Esophagus squamous epithelium (tissue), 5 donors: ENCODE data around the gene UVRAG. TPM values are rescaled to one million over a fixed set of nuclear protein-coding genes. Genes with fewer than 3 reads are reported as not detected.
"Not testable (repeated sequence)": the region's sequence is repeated elsewhere in the genome, so short reads cannot be mapped to it uniquely, and the experiment has no call there.

Experiments
- DNase-seq: peaks from one replicate; lab custom pipeline; 2025; lab: John Stamatoyannopoulos, UW
- H3K27ac ChIP-seq, 4 donors: fragments of 200-600 bp; sonication (generic); one replicate each; pipeline ENCODE4 v1.5.1; 2016 to 2019; ENCODE audit warnings: mild to moderate bottlenecking in 1 of 4
- H3K27me3 ChIP-seq, 4 donors: fragments of 200-600 bp; sonication (generic); 1 replicate in 3 of 4; 2 replicates in 1 of 4; pipeline versions ENCODE4 v1.5.1 to v1.6.0; 2017 to 2021; ENCODE audit warnings: antibody characterized with exemption in 1 of 4
- H3K36me3 ChIP-seq, 3 donors: fragments of 200-600 bp; sonication (generic); one replicate each; pipeline ENCODE4 v1.5.1; 2016 to 2019
- H3K4me1 ChIP-seq, 3 donors: fragments of 200-600 bp; sonication (generic); one replicate each; pipeline ENCODE4 v1.5.1; 2017 to 2019
- H3K4me3 ChIP-seq, 4 donors: fragments of 200-600 bp; sonication (generic); 1 replicate in 3 of 4; 2 replicates in 1 of 4; pipeline ENCODE4 v1.5.1; 2016 to 2019; ENCODE audit warnings: mild to moderate bottlenecking in 2 of 4, moderate library complexity in 1 of 4
- H3K9me3 ChIP-seq, 3 donors: fragments of 200-600 bp; sonication (generic); one replicate each; pipeline ENCODE4 v1.5.1; 2016 to 2019
- POLR2A ChIP-seq, 4 donors: fragments of 450-650 bp; IDR thresholded peaks; one replicate each; pipeline ENCODE4 v1.6.1; 2017; ENCODE audit warnings: antibody characterized with exemption in 4 of 4, mild to moderate bottlenecking in 4 of 4, moderate library complexity in 3 of 4
- WGBS, 2 donors: methylation state at CpG; one replicate each; pipeline ENCODE4 v1.1.5; 2018; 5-methylcytosine and 5-hydroxymethylcytosine counted together
- intact Hi-C: fragments of 100-400 bp; cut with DNase I; formaldehyde crosslinking; loops from one replicate; pipeline ENCODE4 v1.15.0; 2022
- total RNA-seq, 4 donors: library from RNA; depleted of rRNA; stranded (reverse); fragments of >200 nt; gene quantifications; one replicate each; pipeline ENCODE4 v1.1.0, GENCODE V29; 2016
- TF ChIP-seq, protein P1 (sequence below), 6 experiments: fragments of 450-650 bp in 4 of 6; fragments of 200-600 bp in 2 of 6; sonication (generic) in 2 of 6; IDR thresholded peaks; one replicate each; pipeline ENCODE4 v1.5.1; 2016 to 2019; ENCODE audit warnings: antibody characterized with exemption in 6 of 6, mild to moderate bottlenecking in 4 of 6, moderate library complexity in 4 of 6
- donor health status: DM: yes; HTN: yes; CAD: no.

UVRAG gene
- total RNA-seq, 4 donors from 2014 or later = 3.5 to 15.4 (median 8.5) TPM

- H3K36me3 ChIP-seq = no peaks in the 10 kb centered on the region
- 59 to 69% methylated on average over 5 of the region's 5 CpGs for WGBS, 2 donors
- peaks cover 0 to 14% (median 0%) of the 10 kb centered on the region in 3 donors for H3K4me1 ChIP-seq
- no peak overlapping the region for H3K27ac ChIP-seq
- no peak for TF ChIP-seq POLR2A (IDR thresholded peaks at IDR 0.05)
- TF ChIP-seq, protein P1, sequence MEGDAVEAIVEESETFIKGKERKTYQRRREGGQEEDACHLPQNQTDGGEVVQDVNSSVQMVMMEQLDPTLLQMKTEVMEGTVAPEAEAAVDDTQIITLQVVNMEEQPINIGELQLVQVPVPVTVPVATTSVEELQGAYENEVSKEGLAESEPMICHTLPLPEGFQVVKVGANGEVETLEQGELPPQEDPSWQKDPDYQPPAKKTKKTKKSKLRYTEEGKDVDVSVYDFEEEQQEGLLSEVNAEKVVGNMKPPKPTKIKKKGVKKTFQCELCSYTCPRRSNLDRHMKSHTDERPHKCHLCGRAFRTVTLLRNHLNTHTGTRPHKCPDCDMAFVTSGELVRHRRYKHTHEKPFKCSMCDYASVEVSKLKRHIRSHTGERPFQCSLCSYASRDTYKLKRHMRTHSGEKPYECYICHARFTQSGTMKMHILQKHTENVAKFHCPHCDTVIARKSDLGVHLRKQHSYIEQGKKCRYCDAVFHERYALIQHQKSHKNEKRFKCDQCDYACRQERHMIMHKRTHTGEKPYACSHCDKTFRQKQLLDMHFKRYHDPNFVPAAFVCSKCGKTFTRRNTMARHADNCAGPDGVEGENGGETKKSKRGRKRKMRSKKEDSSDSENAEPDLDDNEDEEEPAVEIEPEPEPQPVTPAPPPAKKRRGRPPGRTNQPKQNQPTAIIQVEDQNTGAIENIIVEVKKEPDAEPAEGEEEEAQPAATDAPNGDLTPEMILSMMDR (IDR thresholded peaks at IDR 0.05) = no peak
- H3K4me3 ChIP-seq = no peak overlapping the region
- no peaks in the 10 kb centered on the region for H3K9me3 ChIP-seq
- intact Hi-C loops = no loop called here
- no peaks in the 10 kb centered on the region for H3K27me3 ChIP-seq
- no peak for DNase-seq
These were observed 57.9 kb downstream of the UVRAG start for GRCh38 chr11:75872887-75873416.

DNA sequence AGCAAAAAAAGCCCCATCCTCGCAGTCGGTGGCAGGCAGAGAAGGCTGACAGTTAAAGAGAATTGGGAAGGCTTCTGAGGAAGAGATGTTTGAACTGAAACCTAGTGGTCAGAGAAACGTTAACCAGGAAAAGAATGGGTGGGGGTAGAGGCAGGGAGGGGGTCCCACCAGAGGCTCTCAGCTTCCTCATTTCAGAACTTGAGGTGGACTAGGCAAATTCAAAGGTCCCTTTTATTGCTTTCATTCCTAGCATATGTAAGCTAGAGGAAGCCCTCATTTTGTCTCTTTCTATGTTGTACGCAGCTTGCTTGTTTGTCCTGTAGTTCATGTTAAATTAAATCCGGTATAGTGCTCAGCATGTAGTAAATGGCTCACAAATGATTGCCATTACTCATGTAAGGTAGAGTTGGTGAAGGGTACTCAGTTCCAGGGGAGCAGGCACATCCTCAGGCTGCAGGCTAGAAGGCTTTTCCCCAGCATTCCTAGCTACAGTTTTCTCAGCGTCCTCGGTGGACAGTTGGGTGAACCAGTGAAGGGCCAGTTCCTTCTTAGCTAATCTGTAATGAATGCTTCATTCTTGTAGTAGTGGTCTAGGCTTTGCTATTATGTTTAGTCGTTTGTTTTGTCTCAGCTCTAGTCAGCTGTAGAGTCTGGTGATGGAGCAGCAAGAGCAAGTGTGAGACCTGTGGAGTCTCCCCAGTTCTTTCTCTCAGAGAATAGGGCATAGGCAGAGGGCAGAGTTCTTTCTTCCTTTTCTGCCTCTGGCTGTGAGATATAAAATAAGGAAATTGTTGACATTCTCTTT, 58.6 kb downstream of the UVRAG start:
- Histone ChIP-seq H3K36me3 (no peaks in the 10 kb centered on the region), H3K4me3 (no peak overlapping the region), H3K4me1 (peaks cover 0 to 8% (median 0%) of the 10 kb centered on the region in 3 donors), H3K27ac (peak overlapping the region in 1 of 4 donors; percentile 1), H3K27me3 (no peaks in the 10 kb centered on the region), H3K9me3 (no peaks in the 10 kb centered on the region)
- intact Hi-C loops = no loop called here
- no peak for DNase-seq
- 61 to 81% methylated on average over 8 of the region's 8 CpGs for WGBS, 2 donors
- TF ChIP-seq, protein P1 (IDR thresholded peaks at IDR 0.05) = no peak
- no peak for TF ChIP-seq POLR2A (IDR thresholded peaks at IDR 0.05)

DNA sequence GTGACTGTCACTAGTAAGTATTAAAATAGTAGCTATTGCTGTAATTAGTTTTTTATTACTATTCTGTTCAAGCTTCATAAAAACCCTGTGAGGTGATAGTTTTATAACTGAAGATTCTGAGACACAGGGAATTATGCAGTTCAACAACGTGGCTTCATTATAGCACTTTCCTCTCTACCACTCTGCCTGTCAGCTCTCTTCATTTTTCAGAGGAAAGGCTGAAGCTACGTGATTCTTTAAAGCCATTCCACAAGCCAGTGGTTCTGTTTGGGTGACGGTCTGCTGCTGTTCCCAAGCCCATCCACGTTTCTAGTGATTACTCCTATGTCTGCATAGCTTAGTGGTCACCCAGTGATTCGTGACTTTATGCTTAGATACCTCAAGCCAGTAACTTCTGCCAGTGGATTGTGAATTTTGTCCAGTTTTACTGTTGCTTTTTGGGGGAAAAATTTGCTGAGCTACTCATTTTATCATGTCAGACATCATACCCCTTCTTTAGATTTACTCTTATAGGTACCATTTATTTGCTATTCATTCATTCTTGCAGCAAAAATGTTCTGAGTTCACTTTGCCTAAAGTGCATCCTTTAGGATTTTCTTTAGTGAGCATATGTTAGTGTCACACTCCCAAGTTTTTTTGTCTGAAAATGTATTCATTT, 59.8 kb downstream of the UVRAG start:
- 73 to 75% methylated on average over 5 of the region's 5 CpGs for WGBS, 2 donors
- Histone ChIP-seq H3K27ac (no peak overlapping the region), H3K4me1 (no peaks in the 10 kb centered on the region), H3K4me3 (no peak overlapping the region), H3K9me3 (no peaks in the 10 kb centered on the region), H3K27me3 (no peaks in the 10 kb centered on the region), H3K36me3 (peaks cover 0 to 2% (median 0%) of the 10 kb centered on the region in 3 donors)
- DNase-seq = no peak
- intact Hi-C loops = no loop called here
- TF ChIP-seq, protein P1 (IDR thresholded peaks at IDR 0.05) = no peak
- no peak for TF ChIP-seq POLR2A (IDR thresholded peaks at IDR 0.05)

DNA sequence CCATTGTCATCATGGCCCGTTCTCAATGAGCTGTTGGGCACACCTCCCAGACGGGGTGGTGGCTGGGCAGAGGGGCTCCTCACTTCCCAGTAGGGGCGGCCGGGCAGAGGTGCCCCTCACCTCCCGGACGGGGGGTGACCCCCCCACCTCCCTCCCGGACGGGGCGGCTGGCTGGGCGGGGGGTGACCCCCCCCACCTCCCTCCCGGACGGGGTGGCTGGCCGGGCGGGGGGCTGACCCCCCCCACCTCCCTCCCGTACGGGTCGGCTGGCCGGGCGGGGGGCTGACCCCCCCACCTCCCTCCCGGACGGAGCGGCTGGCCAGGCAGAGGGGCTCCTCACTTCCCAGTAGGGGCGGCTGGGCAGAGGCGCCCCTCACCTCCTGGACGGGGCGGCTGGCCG, 62.3 kb downstream of the UVRAG start:
- H3K36me3 ChIP-seq = peaks cover 0 to 27% (median 0%) of the 10 kb centered on the region in 3 donors
- no CpG with 5 or more reads among the region's 27 CpGs for WGBS, 2 donors
- H3K4me3 ChIP-seq, H3K4me1 ChIP-seq, intact Hi-C loops, H3K9me3 ChIP-seq, H3K27ac ChIP-seq, DNase-seq, H3K27me3 ChIP-seq: not testable (repeated sequence)

- DNase-seq, H3K27ac ChIP-seq, H3K4me3 ChIP-seq, H3K9me3 ChIP-seq, H3K4me1 ChIP-seq, H3K27me3 ChIP-seq, intact Hi-C loops: not testable (repeated sequence)
- H3K36me3 ChIP-seq = peaks cover 0 to 27% (median 0%) of the 10 kb centered on the region in 3 donors
- WGBS, 2 donors = no CpG with 5 or more reads among the region's 33 CpGs
These were observed 62.9 kb downstream of the UVRAG start for GRCh38 chr11:75877931-75878330.

- no peaks in the 10 kb centered on the region for H3K9me3 ChIP-seq
- no peak overlapping the region for H3K27ac ChIP-seq
- DNase-seq = no peak
- intact Hi-C loops = no loop called here
- no peaks in the 10 kb centered on the region for H3K27me3 ChIP-seq
- H3K36me3 ChIP-seq = peaks cover 0 to 27% (median 0%) of the 10 kb centered on the region in 3 donors
- H3K4me3 ChIP-seq = no peak overlapping the region
- no peaks in the 10 kb centered on the region for H3K4me1 ChIP-seq
- TF ChIP-seq, protein P1 (IDR thresholded peaks at IDR 0.05) = no peak
- TF ChIP-seq POLR2A (IDR thresholded peaks at IDR 0.05) = no peak
- WGBS, 2 donors = 85 to 88% methylated on average over 2 of the region's 2 CpGs
These were observed 63.9 kb downstream of the UVRAG start for GRCh38 chr11:75878933-75879332.
